ENCODE results near the gene RAB8B. TPM values are rescaled to one million over a fixed set of nuclear protein-coding genes. Genes with fewer than 3 reads are reported as not detected.
A peak's percentile ranks its signal among the peaks of the same experiment; 100 is the strongest.

Gene RAB8B
- total and polyA plus RNA-seq, 2 of the 13 experiments (the other 11 are each of a cell fraction or from before 2014, with no cell fraction given): 6.8 to 14.2 TPM

DNA sequence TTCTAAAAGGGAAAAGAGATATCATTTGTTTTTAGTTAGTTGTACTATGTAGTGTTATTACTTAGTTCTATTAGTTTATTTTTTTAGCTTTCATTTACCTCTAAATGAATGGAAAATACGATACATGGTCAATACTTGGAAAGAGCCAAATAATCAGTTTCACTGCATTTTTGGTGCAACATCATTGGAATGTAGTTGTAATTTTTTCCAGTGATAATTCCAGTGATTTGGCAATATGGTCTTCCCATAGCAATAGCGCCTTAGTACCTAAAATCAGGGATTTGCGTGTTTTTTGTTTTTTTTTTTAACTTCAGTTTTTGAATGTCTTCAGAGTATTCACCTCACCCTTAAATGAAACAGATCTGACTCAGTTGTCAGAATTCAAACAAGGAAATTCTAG lies 41.8 kb downstream of the RAB8B start:
- H3K4me2 ChIP-seq (ENCODE audit: low read depth, low read length): no peak overlapping the region
- H3K36me3 ChIP-seq (replicated peaks in 1 of 2; ENCODE audit: control insufficient read depth in 1 of 2, insufficient read depth in 2 of 2, low read length in 2 of 2): no peaks in the 10 kb centered on the region
- H3K79me2 ChIP-seq (ENCODE audit: insufficient read depth, low read length): no peaks in the 10 kb centered on the region
- no peaks in the 10 kb centered on the region for H3K27me3 ChIP-seq (ENCODE audit: control insufficient read depth in 1 of 2, insufficient read depth in 2 of 2, low read length in 2 of 2)
- no peak for FAIRE-seq
- WGBS (ENCODE audit: low lambda C conversion rate): 98% methylated on average over 3 of the region's 3 CpGs
- H3K9me3 ChIP-seq (ENCODE audit: low read length): no peaks in the 10 kb centered on the region
- H4K20me1 ChIP-seq (ENCODE audit: insufficient read depth, low read length): no peaks in the 10 kb centered on the region
- H3K4me3 ChIP-seq (replicated peaks in 1 of 3; ENCODE audit: insufficient read depth in 1 of 3, low read depth in 2 of 3, low read length in 3 of 3): 0 out of 6 replicates have a peak overlapping the region, but pooled peaks of 1 of the 3 experiments have one; percentile 7
- no peak overlapping the region for H3K9ac ChIP-seq (ENCODE audit: insufficient read depth, low read depth, low read length)
- H3K4me1 ChIP-seq (ENCODE audit: insufficient read depth, low read length): peaks cover 29% of the 10 kb centered on the region
- in situ Hi-C loops (cut with HindIII; ENCODE audit: extremely low pct_ligation_motif_present, low pct_unique_long_range_greater_than_20kb) (no loop called here), intact Hi-C loops (cut with micrococcal nuclease; ENCODE audit: unreplicated experiment) (no loop called here)
- no peak for TF ChIP-seq PREB (CRISPR knock-in tag; IDR thresholded peaks at IDR 0.05)
- CTCF ChIA-PET (ENCODE audit: low intra/inter-chr PET ratio, low total read pairs): no interaction called here
- no peak for ATAC-seq
- DNase-seq (ENCODE audit: low spot score): no peak
- BruUV-seq (replicated peaks): no TSS peak
- H3K27ac ChIP-seq (ENCODE audit: extremely low read length, insufficient read depth, low read length): no peak overlapping the region
- POLR2A ChIA-PET: no interaction called here
- no peak overlapping the region for H2AFZ ChIP-seq (ENCODE audit: low read length)

- DNase-seq (ENCODE audit: low spot score) (no peak), FAIRE-seq (no peak), ATAC-seq (no peak)
- CTCF ChIA-PET (ENCODE audit: low intra/inter-chr PET ratio, low total read pairs): no interaction called here
- H3K27ac ChIP-seq (ENCODE audit: extremely low read length, insufficient read depth, low read length): no peak overlapping the region
- H3K36me3 ChIP-seq (replicated peaks in 1 of 2; ENCODE audit: control insufficient read depth in 1 of 2, insufficient read depth in 2 of 2, low read length in 2 of 2): no peaks in the 10 kb centered on the region
- H4K20me1 ChIP-seq (ENCODE audit: insufficient read depth, low read length): no peaks in the 10 kb centered on the region
- H3K4me2 ChIP-seq (ENCODE audit: low read depth, low read length): no peak overlapping the region
- in situ Hi-C loops (cut with HindIII; ENCODE audit: extremely low pct_ligation_motif_present, low pct_unique_long_range_greater_than_20kb): no loop called here
- H3K9ac ChIP-seq (ENCODE audit: insufficient read depth, low read depth, low read length): no peak overlapping the region
- intact Hi-C loops (cut with micrococcal nuclease; ENCODE audit: unreplicated experiment): no loop called here
- H3K27me3 ChIP-seq (ENCODE audit: control insufficient read depth in 1 of 2, insufficient read depth in 2 of 2, low read length in 2 of 2): no peaks in the 10 kb centered on the region
- H2AFZ ChIP-seq (ENCODE audit: low read length): no peak overlapping the region
- POLR2A ChIA-PET: no interaction called here
- H3K79me2 ChIP-seq (ENCODE audit: insufficient read depth, low read length): no peaks in the 10 kb centered on the region
- H3K9me3 ChIP-seq (ENCODE audit: low read length): no peaks in the 10 kb centered on the region
- 0 out of 6 replicates have a peak overlapping the region, but pooled peaks of 1 of the 3 experiments have one; percentile 7 for H3K4me3 ChIP-seq (replicated peaks in 1 of 3; ENCODE audit: insufficient read depth in 1 of 3, low read depth in 2 of 3, low read length in 3 of 3)
- BruUV-seq (replicated peaks): no TSS peak
- peaks cover 29% of the 10 kb centered on the region for H3K4me1 ChIP-seq (ENCODE audit: insufficient read depth, low read length)
- WGBS (ENCODE audit: low lambda C conversion rate): 95% methylated on average over 1 of the region's 1 CpG
- TF ChIP-seq, protein P1, sequence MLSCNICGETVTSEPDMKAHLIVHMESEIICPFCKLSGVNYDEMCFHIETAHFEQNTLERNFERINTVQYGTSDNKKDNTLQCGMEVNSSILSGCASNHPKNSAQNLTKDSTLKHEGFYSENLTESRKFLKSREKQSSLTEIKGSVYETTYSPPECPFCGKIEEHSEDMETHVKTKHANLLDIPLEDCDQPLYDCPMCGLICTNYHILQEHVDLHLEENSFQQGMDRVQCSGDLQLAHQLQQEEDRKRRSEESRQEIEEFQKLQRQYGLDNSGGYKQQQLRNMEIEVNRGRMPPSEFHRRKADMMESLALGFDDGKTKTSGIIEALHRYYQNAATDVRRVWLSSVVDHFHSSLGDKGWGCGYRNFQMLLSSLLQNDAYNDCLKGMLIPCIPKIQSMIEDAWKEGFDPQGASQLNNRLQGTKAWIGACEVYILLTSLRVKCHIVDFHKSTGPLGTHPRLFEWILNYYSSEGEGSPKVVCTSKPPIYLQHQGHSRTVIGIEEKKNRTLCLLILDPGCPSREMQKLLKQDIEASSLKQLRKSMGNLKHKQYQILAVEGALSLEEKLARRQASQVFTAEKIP (CRISPR knock-in tag; IDR thresholded peaks at IDR 0.05; ENCODE audit: borderline replicate concordance): no peak
- no peak for TF ChIP-seq SALL2 (CRISPR knock-in tag; IDR thresholded peaks at IDR 0.05)
- TF ChIP-seq TFAP4 (IDR thresholded peaks at IDR 0.05; ENCODE audit: borderline replicate concordance, low read depth): no peak
- TF ChIP-seq ZBTB3 (CRISPR knock-in tag; IDR thresholded peaks at IDR 0.05; ENCODE audit: borderline replicate concordance, low read depth): no peak
- TF ChIP-seq RFXAP (CRISPR knock-in tag; IDR thresholded peaks at IDR 0.05; ENCODE audit: borderline replicate concordance): no peak
- no peak for TF ChIP-seq SMC3 (IDR thresholded peaks at IDR 0.05; ENCODE audit: low read length)
- TF ChIP-seq ZNF296 (CRISPR knock-in tag; conservative IDR thresholded peaks at IDR 0.05): no peak
- TF ChIP-seq CCDC6 (CRISPR knock-in tag; IDR thresholded peaks at IDR 0.05): no peak
- no peak for TF ChIP-seq RARA (CRISPR knock-in tag; IDR thresholded peaks at IDR 0.05)
- TF ChIP-seq EED (CRISPR knock-in tag; IDR thresholded peaks at IDR 0.05): no peak
- TF ChIP-seq ZNF12 (CRISPR knock-in tag; IDR thresholded peaks at IDR 0.05): no peak
- TF ChIP-seq ETV5 (CRISPR knock-in tag; IDR thresholded peaks at IDR 0.05; ENCODE audit: borderline replicate concordance): no peak
These were observed 42.3 kb downstream of the RAB8B start for GRCh38 chr15:63231706-63232105.

Measured in HepG2 (cell line).